EL (cell line): ENCODE data around the gene PMEPA1.

Experiments used
- DNase-seq: peaks from one replicate; pipeline ENCODE4 v3.0.0-alpha.2; 2016

Gene PMEPA1

DNA sequence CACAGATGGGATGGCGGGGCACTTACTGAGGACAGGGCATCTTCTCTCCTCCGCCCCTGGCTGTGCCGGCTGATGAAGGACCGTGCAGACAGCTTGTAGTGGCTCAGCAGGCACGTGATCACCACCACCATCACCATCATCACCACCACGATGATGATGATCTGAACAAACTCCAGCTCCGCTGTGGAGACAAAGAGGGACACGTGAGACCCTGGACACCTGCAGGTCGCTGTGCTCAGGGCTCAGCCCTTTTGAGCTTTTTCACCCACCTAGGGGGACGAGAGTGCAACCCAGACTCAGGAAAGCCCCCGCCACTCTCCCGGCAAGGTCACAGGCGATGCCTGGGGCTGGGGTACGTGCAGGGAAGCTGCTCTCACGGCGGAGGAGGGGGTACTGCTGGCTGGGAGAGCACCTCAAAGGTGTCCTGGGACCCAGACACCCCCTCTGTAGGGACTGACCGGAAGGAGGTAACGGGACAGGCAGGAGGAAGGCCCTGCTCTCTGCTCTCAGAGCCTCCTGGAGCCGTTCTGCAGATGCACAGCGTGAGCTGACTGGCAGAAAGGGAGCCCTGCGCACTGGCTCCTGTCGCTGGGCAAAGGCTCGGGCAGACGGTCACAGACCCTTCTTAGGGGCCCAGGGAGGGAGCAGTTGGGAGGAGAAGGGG lies 50.2 kb downstream of the PMEPA1 start:
- no peak for DNase-seq

DNA sequence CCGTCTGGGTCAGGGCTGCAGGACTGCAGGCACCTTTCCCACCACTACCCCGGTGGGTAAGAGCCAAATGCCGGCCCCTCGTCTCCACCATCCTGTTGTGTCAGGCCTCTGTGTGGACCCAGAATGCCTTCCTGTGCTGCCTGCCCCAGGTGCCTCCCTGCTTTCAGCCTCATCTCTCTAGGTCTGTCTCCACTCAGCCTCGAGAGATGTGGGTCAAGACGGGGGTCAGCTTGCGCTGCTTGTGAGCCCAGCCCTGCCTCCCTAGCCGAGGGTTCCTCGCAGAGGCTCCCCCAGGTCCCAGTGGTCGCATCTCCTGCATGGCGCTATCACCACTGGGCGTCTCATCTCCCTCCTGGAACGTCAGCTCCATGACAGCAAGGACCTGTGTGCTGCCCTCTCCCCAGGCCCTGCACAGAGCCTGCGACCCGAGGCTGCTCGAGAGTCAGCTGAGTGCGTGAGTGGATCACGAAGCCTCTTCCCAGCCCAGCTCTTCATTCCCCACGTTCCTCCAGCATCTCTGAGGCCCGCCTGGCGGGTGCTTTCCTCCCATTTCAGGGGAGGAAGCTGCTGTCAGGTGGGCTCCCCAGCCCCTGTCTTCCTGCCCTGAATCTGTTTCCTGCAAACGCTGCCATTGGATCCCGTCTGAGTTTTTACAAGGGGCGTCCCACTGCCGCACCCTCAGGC lies 50.8 kb downstream of the PMEPA1 start:
- no peak for DNase-seq

DNA sequence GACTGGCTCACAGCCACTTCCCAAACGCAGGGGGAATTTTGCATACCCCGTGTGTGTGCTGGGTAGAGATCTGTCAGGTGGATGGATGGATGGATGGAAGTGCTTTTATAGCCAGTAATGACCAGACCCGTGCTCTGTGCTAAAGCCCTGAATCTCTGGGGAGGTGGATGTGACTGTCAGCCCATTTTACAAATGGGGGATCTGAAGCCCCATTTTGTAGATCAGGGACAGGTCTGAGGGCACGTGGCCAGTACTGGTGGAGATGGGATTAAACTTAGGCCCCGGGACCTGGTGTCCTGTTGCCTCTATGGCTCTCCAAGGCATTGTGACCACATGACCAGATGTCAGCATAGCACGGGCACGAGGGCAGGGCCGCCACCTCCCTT lies 51.4 kb downstream of the PMEPA1 start:
- DNase-seq = no peak

DNA sequence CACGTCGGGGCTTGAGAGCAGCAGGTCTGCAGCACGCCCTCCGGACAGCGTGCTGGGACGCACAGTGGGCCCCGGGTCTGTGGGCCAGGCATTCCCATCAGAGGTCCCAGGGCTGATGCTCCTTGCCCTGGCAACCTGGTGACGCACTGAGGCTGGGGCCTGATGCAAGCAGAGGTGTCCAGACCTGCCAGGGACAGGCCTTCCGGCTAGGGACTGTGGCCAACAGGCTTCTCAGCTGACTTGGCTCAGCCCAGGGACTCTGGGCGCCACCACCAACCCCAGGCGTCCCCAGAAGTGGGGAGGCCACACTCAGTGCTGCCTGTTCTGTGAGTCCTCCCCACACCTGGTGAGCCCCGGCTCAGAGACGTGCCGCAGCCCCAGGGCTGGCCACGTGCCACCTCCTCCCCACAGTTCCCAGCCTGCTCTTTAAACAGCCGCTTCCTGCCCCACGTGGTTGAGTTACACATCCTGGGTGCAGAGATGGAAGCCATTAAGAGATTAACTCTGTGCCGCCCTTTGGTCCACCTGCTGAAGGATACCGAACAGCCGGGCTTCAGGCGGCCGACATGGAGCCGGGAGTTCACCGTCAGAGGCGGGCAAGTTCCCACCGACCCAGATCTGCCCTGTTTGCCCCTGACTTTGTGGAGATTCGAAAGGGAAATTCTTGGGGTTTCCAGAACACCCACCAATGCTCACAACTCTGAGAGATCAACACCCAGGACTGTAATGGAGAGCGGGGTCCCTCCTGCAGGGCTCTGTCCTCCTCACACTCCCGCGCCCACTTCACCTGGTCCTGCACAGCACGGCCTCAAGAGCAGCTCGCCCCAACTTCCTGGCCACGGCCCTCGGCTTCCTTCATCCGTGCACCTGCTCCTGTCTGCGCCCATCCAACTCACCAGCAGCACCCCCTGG lies 52.0 kb downstream of the PMEPA1 start:
- no peak for DNase-seq

DNA sequence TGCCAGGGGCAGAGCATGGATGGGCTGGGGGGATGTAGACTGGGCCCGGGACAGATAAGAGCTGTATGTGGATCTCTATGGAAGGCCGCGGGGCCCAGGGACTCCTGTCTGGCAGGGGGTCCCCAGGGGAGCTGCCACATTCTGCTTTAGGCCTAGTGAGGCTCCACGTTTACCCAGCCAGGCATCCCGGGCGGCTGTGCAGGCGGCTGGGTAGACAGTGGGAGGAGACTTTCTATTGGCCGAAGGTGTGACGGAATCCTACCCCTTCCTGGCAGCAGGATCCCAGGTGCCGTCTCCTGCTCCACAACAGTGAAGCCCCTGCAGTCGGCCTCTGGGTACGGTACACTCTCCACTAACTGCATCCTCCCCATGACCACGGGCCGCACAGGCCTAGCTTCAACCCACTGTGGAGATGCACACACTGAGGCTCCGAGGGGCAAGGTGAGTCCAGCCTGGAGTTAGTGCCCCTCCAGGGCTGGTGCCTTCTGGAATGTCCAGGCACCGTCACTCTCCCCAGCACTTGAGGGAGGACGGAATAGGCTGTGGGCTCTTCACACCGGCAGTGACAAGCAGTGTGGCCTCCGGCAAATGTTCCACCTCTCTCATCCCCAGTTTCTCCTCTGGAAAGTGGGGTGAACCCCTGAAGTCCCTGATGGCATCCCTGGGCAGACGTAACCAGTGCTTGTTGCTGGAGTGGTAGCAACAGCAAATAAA lies 52.8 kb downstream of the PMEPA1 start:
- no peak for DNase-seq

DNA sequence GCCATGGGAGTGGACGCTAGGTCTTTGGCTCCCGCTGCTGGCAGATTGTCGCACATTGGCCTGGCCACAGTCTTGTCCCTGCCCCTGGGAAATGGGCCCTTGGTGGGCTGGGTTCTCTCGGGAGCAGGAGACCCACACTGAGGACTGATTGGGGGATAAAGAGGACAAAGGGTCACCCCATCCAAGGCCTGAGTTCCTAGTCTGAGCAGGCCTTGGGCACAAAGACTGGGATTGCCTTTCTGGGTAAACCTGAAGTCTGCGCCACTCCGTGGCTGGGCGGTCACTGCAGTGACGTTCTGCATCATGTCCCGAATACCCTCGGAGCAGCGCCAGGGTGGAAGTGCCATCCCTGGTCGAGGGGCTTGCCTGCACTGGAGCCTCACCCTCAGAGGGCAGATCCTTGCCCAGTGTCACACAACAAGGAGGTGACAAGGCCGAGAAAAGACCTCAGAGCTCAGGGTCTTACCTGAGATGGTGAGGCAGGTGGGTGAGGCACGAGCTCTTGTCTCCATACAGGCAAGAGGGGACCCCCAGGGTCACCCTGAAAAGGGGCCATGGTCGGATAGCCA lies 53.5 kb downstream of the PMEPA1 start:
- DNase-seq = no peak

DNA sequence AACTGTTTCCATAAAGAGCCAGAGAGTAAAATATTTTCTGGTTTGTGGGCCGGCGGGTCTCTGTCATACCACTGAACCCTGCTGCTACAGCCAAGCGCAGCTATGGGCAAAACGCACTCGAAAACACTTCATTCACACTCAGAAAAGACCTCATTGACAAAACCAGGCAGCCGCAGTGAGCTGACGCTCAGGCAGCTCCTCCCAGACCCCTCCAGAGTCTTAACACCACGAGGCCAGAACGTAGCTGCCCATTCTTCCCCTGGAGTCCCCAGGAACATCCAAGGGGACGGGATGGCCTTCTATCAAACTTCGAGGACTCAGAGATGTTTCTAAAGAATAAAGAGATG lies 54.0 kb downstream of the PMEPA1 start:
- DNase-seq = no peak

DNA sequence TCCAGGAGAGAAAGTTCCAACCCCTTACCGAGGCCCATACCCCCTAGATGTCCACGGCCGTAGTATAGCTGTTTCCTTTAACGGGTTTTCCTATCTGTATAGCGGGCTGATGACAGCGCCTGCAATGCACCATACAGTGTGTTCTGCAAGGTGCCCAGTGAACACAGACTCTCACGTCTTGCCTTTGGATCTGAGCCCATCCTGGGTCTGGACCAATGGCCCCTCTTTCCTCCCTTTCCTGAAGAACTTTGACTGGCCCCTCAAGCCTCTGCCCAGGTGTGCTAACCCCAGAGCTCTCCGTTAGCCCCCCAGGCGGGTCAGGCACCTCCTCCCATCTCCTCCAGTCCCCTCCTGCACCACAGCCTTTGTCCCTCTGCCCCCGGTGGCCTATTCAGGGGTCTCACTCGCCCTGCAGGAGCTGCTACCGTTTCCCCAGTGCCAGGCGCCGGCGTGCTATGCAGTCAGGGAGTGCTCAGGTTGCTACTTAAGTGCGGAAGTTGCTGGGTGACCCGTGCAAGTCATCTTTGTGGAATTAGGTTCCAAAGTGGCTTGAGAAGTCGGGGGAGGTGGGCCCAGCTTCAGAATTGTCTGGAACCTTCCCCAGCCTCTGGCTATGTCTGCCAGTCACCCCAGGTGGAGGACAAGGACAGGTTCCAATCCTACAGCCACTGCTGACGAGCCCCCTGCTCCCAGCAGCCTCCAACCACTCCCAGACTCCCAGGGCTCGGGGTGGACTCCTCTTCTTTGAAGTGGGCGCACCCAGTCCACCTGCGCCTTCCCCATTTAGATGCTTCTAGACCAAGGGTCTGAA lies 54.6 kb downstream of the PMEPA1 start:
- no peak for DNase-seq

DNA sequence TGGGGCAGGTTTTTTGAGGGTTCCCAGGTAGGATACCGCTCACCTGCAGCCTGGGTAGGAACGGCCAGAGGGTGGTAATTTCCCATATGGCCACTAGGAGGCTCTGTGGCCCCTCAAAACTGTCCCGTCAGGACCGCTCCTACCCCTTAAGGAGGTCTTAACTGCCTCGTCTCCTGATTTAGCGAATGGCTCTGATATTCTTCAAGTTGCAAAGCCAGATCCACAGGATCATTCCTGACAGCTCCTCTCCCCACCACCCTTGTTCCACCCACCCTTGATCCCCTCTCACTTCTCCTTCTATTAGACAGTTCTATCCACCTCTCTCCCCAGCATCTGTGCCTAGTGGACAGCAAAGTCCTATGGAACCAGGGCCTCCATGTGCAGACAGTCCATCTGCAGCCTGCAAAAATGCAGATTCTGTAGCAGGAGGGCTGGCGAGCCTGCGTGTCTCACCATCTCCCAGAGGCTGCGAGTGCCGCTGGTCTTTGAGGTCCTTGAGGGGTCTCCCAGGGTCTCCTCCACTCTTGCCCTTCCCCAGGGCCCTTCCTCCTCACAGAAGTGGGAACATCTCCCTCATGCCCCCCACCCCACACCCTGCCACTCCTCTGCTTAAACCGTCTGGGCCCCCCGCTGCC lies 55.3 kb downstream of the PMEPA1 start:
- DNase-seq = peak; percentile 36

DNA sequence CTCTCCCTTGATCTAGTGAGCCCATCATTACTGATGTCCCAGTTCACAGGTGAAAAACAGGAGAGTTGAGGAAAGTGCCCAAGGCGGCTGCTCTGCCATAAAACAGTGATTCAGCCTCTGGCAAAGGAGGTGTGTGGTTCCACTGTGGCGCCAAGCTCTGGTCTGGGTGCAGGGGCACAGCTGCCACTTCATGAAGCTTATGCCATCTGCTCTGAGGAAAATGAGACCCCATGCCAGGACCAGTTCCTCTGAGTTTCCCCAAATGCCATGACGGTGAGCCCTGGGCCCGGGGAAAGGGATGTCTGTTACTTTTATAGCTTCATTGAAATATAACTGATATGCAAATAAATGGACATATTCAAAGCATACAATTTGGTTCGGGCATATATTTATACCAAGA lies 55.9 kb downstream of the PMEPA1 start:
- no peak for DNase-seq

DNA sequence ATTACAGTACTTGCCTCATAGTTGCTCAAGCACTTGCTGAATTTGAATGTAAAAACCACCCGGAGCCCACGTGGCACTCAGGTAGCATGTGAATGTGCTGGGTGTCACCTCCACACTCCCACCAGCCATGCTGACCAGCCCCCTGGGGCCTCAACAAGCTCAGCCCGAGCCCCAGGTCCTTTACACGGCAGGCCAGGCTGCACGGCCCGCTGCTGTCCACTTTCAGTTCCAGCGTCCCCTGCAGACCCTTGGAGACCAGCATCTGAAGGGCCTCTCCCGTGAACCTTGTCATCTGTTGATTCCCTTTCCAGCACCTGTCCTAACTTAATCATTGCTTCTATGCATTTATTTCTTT lies 56.3 kb downstream of the PMEPA1 start:
- DNase-seq = no peak

DNA sequence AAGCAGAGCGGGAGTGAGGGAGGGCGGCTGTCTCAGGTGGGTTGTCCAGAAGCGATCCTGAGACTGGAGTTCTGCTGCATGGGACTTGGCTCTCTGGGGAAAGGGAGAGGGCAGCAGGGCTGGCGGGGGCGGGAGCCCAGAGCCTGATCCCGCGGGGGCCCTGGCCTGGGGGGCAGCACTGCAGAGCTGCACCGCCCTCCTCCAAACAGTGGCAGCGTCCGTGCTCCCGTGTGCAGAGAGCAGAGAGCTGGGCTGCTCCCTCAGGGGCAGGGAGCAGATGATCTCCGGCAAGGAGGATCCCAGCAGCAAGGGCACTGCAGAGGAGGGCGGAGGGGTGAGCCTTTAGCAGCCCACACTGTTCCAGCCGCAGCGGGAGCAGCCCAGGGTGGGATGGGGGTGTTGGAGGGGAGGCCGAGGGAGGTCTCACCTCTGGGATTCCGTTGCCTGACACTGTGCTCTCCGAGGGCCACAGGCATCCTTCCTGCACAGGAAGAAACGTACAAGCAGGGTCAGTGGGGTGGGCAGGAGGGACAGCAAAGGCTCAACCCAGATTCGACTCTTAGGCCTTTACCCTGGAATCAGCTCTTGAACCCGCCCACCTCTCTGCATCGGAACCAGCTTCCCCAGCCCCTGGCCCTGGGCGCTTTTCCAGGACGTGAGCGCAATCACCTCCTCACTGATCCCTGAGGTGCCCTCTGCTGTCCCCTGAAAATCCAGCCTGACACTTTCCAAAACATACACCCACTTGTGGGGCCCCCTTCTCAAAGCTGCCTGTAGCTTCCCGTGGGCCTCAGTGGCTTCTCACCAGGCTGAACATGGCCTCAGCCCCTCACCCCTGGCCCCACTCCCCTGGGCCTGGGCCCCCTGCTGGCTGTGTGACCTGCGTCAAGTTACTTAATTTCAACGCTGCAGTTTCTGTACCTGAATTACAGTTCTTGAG lies 56.9 kb downstream of the PMEPA1 start:
- DNase-seq = no peak

DNA sequence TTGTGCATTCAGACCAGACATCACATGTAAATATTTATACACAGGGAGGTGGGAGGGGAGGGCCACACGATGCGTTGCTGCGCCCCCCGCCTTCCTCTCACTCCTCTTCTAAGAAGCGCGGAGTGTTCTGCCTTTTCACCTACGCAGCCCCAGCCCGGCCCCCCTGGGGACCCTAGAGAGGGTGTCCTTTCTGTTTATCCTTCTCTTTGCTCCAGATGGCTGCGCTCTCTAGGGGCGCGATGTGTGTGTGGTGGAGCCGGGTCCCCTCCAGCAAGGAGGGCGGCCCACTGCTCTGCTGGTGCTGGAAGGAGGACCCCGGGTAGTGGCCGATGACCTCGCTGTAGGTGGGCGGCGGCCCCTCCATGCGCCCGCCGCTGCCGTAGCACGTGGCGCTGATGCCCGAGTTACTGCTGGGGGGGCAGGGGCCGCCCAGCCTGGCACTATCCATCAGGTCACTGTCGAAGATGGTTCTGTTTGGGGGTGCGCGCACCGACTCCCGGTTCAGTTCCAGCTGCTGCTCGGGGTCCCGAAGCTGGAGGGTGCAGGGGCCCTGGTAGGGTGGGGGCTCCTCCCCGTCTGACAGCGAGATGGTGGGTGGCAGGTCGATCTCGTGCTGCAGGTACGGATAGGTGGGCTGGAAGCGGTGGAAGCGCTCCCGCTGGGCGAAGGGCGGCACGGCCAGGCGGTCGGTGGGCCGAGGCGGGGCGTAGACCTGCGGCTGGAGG lies 57.8 kb downstream of the PMEPA1 start:
- no peak for DNase-seq

DNA sequence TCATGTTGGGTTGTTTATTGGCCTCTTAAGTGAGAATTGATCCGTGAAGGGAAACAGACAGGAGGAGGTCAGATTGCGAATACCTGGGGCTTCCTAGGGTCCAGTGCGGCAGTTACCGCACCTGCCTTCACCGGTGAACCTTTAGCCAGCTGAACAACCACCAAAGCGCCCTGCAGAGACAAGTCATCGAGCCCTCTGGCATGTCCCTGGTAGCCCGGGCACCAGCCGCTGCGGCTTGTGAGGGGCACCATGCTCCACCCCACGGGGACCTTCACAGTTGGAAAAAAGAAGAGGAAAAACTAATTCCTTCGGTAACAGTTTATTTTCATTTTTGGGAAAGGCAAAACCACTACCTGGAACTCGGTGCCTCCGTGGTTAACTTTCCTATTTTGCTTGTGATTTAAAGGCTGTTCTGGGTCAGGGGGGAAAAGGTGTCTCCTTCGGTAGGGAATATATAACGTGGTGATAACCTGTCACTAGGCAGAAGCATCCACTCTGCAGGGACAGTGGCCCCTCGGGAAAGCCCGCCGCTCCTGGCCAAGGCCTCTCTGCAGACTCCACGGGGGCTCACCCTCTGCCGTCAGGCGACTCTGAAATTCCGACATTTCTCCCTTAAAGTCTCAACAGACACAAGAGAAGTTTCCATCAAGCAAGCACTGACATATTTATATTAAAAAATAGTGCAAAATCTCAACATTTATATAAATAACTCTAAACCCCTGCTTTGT lies 58.9 kb downstream of the PMEPA1 start:
- no peak for DNase-seq

DNA sequence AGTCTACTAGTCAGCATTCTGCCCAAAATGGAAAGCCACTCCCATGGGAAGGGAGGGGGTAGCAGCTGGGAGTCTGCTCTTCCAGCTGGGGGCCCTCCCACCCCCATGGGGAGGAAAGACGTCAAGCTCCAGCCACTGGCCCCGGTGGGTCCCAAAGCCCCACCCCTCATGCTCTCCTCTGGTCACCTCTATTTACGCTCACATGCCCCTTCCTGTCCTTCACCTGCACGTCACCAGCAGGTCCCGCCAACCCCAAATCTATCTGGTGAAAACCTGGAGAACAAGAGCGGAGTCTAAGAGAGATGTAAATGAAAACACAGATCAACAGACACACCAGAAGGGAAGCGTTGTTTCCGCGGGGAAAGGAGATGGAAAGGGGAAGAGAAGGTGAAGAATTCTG lies 59.5 kb downstream of the PMEPA1 start:
- no peak for DNase-seq

DNA sequence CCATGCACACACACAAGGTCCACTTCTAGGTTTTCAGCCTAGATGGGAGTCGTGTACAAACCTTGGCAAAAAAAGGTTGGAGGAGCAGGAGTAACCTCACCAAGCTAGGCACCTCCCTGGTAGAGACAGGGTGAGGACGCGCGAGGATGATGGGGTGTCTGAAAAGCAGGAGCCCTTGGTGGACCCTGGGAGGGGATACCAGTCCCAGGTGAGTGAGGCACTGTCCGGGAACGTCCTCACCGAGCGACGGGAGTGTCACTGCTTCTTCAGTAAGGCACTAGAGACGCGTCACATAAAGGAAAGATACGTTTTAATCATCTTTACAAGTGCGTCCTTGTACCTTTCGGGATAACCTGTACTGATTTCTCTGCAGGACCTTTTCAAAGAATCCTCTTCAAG lies 60.2 kb downstream of the PMEPA1 start:
- no peak for DNase-seq

DNA sequence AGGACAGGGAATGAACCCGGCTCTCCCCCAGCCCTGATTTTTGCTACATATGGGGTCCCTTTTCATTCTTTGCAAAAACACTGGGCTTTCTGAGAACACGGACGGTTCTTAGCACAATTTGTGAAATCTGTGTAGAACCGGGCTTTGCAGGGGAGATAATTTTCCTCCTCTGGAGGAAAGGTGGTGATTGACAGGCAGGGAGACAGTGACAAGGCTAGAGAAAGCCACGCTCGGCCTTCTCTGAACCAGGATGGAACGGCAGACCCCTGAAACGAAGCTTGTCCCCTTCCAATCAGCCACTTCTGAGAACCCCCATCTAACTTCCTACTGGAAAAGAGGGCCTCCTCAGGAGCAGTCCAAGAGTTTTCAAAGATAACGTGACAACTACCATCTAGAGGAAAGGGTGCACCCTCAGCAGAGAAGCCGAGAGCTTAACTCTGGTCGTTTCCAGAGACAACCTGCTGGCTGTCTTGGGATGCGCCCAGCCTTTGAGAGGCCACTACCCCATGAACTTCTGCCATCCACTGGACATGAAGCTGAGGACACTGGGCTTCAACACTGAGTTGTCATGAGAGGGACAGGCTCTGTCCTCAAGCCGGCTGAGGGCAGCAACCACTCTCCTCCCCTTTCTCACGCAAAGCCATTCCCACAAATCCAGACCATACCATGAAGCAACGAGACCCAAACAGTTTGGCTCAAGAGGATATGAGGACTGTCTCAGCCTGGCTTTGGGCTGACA lies 60.8 kb downstream of the PMEPA1 start:
- DNase-seq = no peak
